ENCODE measurements around the gene SMPDL3B. TPM values are rescaled to one million over a fixed set of nuclear protein-coding genes. Genes with fewer than 3 reads are reported as not detected.

Gene SMPDL3B
- total RNA-seq, 1 donor from 2014 or later: 7.4 TPM

GRCh38 chr1:27972141-27972540, 37.3 kb downstream of the SMPDL3B start:
- TF ChIP-seq CTCF (IDR thresholded peaks at IDR 0.05; ENCODE audit: unreplicated experiment): no peak
- Mint-ChIP-seq H3K27me3 (ENCODE audit: low read depth) (no peaks in the 10 kb centered on the region), H3K27ac (peak overlapping the region; percentile 67), H3K9me3 (no peaks in the 10 kb centered on the region), H3K4me1 (peaks cover 5% of the 10 kb centered on the region), H3K36me3 (peaks cover 13% of the 10 kb centered on the region), H3K4me3 (no peak overlapping the region)
- no peak for DNase-seq (ENCODE audit: low spot score in 2 of 2, unreplicated experiment in 2 of 2)

GRCh38 chr1:27973771-27974416, 39.1 kb downstream of the SMPDL3B start:
- Mint-ChIP-seq H3K36me3 (peaks cover 10% of the 10 kb centered on the region), H3K4me1 (peaks cover 5% of the 10 kb centered on the region), H3K4me3 (no peak overlapping the region), H3K27ac (no peak overlapping the region), H3K27me3 (ENCODE audit: low read depth) (no peaks in the 10 kb centered on the region), H3K9me3 (no peaks in the 10 kb centered on the region)
- TF ChIP-seq CTCF (IDR thresholded peaks at IDR 0.05; ENCODE audit: unreplicated experiment): no peak
- no peak for DNase-seq (ENCODE audit: low spot score in 2 of 2, unreplicated experiment in 2 of 2)

GRCh38 chr1:27974417-27974781, 39.6 kb downstream of the SMPDL3B start:
- H3K36me3 Mint-ChIP-seq: peaks cover 10% of the 10 kb centered on the region
- DNase-seq (ENCODE audit: low spot score in 2 of 2, unreplicated experiment in 2 of 2): no peak
- no peaks in the 10 kb centered on the region for H3K9me3 Mint-ChIP-seq
- no peak overlapping the region for H3K4me3 Mint-ChIP-seq
- H3K27me3 Mint-ChIP-seq (ENCODE audit: low read depth): no peaks in the 10 kb centered on the region
- no peak for TF ChIP-seq CTCF (IDR thresholded peaks at IDR 0.05; ENCODE audit: unreplicated experiment)
- no peak overlapping the region for H3K27ac Mint-ChIP-seq
- H3K4me1 Mint-ChIP-seq: peaks cover 5% of the 10 kb centered on the region

GRCh38 chr1:27979151-27979858, 44.5 kb downstream of the SMPDL3B start:
- H3K9me3 Mint-ChIP-seq: no peaks in the 10 kb centered on the region
- H3K27ac Mint-ChIP-seq: no peak overlapping the region
- DNase-seq (ENCODE audit: low spot score in 2 of 2, unreplicated experiment in 2 of 2): no peak
- H3K4me1 Mint-ChIP-seq: no peaks in the 10 kb centered on the region
- H3K27me3 Mint-ChIP-seq (ENCODE audit: low read depth): no peaks in the 10 kb centered on the region
- peaks cover 7% of the 10 kb centered on the region for H3K36me3 Mint-ChIP-seq
- H3K4me3 Mint-ChIP-seq: no peak overlapping the region
- TF ChIP-seq CTCF (IDR thresholded peaks at IDR 0.05; ENCODE audit: unreplicated experiment): peak; percentile 30

GRCh38 chr1:27979859-27980201, 45.0 kb downstream of the SMPDL3B start:
- TF ChIP-seq CTCF (IDR thresholded peaks at IDR 0.05; ENCODE audit: unreplicated experiment): no peak
- H3K9me3 Mint-ChIP-seq: no peaks in the 10 kb centered on the region
- DNase-seq (ENCODE audit: low spot score in 2 of 2, unreplicated experiment in 2 of 2): no peak

More at GRCh38 chr1:27979859-27980201, 45.0 kb downstream of the SMPDL3B start:
- Mint-ChIP-seq H3K4me1 (no peaks in the 10 kb centered on the region), H3K27ac (no peak overlapping the region), H3K4me3 (no peak overlapping the region), H3K36me3 (peaks cover 7% of the 10 kb centered on the region), H3K27me3 (ENCODE audit: low read depth) (no peaks in the 10 kb centered on the region)
